NCI-H2196 treated with DMSO at 0.1 percent for 48 hours (cell line): ENCODE measurements around the gene ESRP2.

Experiments
- DNase-seq: peaks from one replicate; lab custom pipeline; 2025; ENCODE audit not compliant: unreplicated experiment; lab: John Stamatoyannopoulos, UW

Gene ESRP2

GRCh38 chr16:68235887-68236136 lies at the start of gene ESRP2:
Gene ESRP2 (minus strand): TSS chr16:68236127. CDS start chr16:68236045, 82 bp downstream.
- no peak for DNase-seq

GRCh38 chr16:68285683-68286082 lies 49.8 kb upstream of the ESRP2 start:
- no peak for DNase-seq

GRCh38 chr16:68284847-68285246 lies 48.9 kb upstream of the ESRP2 start:
- DNase-seq = no peak

DNA sequence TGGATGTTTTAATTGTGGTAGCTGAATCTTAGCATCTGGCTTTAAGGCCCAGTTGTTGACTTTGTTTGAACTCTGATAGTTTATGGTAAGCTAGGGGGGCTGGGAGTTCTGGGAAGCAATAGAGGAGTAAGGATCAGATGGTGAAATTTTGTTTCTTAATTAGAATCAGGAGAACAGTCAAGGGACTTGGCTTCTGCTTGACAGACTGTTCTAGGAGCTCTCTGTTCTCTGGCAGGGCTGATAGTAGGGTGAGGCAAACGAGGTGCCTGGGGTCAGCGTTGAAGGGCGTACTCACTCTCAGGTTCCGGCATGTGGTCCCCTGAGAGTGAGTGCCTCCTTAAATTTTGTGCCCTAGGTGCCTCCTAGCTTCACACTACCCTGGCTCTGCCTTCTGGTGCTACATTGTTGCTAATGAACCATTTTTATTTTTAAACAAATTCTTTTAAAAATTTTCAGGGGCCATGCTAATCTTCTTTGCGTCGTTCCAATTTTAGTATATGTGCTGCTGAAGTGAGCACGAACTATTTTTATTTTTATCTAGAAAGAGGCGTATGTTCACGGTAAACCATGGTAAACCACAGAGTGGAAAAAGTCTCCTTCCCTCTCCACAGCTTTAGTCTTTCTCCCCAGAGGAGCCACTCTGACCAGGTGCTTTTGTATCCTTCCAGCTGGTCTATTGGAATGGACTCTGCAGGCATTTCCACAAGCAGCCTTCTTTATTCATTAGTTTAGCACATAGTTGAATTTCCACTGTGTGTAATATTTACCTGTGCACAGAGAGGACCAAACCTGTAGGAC lies 48.1 kb upstream of the ESRP2 start:
- DNase-seq = no peak

DNA sequence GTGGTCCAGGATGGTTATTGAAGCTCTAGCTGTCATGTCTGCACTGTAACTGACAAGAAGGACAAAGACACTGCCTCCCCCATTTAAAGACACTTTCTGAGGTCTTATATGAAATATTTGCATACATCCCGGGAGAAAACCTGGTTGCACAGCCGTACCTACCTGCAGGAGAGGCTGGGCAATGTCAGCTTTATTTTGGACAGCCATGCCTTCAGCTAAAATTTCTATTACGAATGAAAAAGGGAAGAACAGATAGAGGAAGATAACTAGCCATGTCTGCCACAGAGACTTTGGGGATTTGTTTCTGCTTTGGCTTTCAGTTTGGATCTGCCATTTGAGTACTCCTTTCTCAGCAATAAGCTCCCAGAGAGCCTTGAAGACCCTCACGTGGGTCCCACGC lies 47.4 kb upstream of the ESRP2 start:
- DNase-seq = no peak

DNA sequence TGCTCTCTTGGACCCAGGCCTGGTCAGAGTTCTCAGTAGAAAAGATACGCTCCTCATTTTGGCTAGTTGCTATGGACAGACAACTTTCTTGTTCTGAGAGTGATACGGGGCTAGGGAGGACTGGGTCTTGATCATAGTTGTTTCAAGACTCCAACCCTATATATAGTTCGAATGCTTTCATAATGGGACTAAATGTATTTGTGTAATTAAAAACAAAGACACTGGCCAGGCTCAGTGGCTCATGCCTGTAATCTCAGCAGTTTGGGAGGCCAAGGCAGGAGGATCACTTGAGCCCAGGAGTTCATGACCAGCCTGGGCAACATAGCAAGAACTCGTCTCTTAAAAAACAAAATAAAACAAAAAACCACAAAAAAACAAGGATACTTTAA lies 46.1 kb upstream of the ESRP2 start:
- DNase-seq = no peak

- DNase-seq = no peak
Measured at GRCh38 chr16:68281368-68282063, 45.6 kb upstream of the ESRP2 start.

GRCh38 chr16:68279726-68280558 lies 44.0 kb upstream of the ESRP2 start:
- DNase-seq = no peak

- no peak for DNase-seq
Measured at GRCh38 chr16:68276223-68276622, 40.3 kb upstream of the ESRP2 start.

DNA sequence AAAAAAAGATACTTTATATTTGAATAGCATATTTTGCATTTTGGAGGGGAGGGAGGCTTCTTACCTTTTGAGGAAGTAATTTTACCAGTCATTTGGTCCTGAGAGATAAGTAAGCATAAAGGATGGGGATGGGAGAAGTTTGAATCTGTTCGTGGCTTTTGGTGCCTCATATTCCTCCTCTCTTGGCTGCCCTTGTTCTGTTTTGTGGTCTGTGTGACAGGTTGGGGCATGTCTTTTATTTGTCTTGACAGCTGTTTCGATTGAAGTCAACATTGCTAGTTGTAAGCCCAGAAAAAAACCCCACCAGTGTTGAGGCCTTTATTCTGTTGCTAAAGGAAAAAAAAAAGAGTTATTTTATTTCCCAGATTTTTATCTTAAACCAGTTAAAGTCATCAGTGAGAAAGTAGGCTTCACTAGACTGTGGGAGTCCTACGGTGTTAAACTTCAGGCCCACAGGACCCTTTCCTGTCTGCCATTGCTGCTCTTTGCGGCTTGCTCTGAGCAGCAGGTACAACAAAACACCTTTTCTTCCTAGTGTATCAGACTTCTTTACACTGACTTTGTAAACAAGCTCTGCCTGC lies 39.8 kb upstream of the ESRP2 start:
- peak; percentile 9 for DNase-seq

GRCh38 chr16:68274441-68274840 lies 38.5 kb upstream of the ESRP2 start:
- DNase-seq = no peak

DNA sequence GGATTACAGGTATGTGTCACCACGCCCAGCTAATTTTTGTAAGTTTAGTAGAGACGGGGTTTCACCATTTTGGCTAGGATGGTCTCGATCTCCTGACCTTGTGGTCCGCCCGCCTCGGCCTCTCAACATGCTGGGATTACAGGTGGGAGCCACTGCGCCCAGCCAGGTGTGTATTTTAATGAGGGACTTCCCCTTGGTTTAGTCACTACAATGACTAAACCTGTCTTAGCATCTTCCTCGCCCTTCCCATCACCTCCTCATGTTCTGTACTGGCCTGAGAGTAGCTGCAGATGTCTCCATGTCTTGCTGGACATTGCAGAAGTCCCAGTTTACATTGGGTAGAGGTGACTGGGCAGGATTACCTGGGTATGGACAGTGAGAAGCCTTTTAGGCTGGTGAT lies 38.0 kb upstream of the ESRP2 start:
- no peak for DNase-seq

- DNase-seq = no peak
Measured at GRCh38 chr16:68273459-68273858, 37.5 kb upstream of the ESRP2 start.

DNA sequence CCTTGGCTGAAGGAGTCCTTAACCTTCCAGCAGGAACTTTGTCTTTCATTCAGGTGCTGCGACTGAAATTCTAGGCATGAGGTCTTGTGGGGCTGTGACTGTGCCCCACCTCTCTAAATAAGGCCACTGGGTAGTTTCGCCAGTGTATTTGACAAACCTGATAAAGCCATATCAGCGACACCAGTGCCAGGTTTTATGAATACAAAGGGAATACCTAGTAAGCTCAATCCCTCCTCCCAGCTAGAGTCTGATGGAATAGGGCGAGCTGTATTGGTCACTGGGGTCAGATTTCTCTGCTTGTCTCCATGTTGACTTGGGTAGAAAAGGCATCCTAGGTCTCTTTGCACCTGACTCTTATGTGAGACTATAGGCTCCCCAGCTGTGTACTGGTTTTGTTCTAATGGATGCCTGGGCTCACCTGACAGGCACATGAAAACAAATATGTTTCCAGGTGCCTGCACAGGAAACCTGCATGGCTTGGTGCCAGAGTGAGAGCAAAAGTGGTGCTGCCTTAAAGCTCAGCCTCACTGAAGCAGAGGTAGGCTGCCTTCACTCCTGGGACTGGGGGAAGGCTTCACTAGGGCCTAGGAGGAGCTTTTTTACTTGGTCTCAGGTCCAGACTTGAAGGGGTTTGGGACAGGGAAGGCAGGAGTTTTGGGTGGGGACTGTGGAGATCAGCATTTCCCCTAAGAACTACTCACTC lies 36.7 kb upstream of the ESRP2 start:
- peak; percentile 49 for DNase-seq

DNA sequence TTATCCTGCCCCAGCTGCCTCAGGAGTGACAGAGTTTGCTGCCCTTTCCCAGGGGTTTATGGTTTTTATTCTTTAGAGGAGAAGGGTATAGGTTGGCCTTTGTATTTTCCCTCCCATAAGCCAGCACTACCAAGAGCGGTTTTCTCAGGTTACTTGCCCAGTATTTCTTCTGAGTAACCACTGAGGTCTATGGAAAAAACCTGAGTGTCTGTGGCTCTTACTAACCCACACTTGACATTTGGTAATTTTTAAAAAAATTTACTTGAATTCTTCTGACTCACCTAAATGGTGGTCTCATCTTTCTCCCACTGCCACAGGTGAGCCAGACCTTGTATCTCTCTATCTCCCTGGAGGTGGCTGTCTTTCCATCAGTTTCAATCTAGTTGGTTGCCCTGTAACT lies 34.4 kb upstream of the ESRP2 start:
- no peak for DNase-seq

- DNase-seq = no peak
Measured at GRCh38 chr16:68269793-68270192, 33.9 kb upstream of the ESRP2 start.

GRCh38 chr16:68267612-68268405 lies 31.9 kb upstream of the ESRP2 start:
- DNase-seq = no peak

- no peak for DNase-seq
Measured at GRCh38 chr16:68265078-68265920, 29.4 kb upstream of the ESRP2 start.
